ENCODE results near the gene PRDM16.
"Not testable (repeated sequence)": the region's sequence is repeated elsewhere in the genome, so short reads cannot be mapped to it uniquely, and the experiment has no call there.

Gene PRDM16

GRCh38 chr1:3237994-3238702 lies 169.1 kb downstream of the PRDM16 start:
- no peaks in the 10 kb centered on the region for H3K9me2 ChIP-seq (ENCODE audit: low read depth, low read length)
- H3K9ac ChIP-seq (ENCODE audit: low read length): no peak overlapping the region
- H3K9me3 ChIP-seq (ENCODE audit: low read length): no peaks in the 10 kb centered on the region
- no peaks in the 10 kb centered on the region for H3K79me2 ChIP-seq (ENCODE audit: insufficient read depth, low read length)
- no peak overlapping the region for H2AFZ ChIP-seq (ENCODE audit: low read length)
- no peaks in the 10 kb centered on the region for H3K27me3 ChIP-seq (ENCODE audit: insufficient read depth, low read length)
- H3K36me3 ChIP-seq (ENCODE audit: insufficient read depth, low read length): no peaks in the 10 kb centered on the region
- H3K27ac ChIP-seq (ENCODE audit: low read depth, low read length, poor library complexity, severe bottlenecking): no peak overlapping the region
- H3F3A ChIP-seq (ENCODE audit: insufficient read depth, low read length): no peaks in the 10 kb centered on the region
- no peaks in the 10 kb centered on the region for H3K4me1 ChIP-seq (ENCODE audit: insufficient read depth, low read length, severe bottlenecking)
- no peak overlapping the region for H3K4me2 ChIP-seq (ENCODE audit: low read length)
- no peak overlapping the region for H3K4me3 ChIP-seq (ENCODE audit: low read depth, low read length, poor library complexity, severe bottlenecking)
- TF ChIP-seq CTCF (IDR thresholded peaks at IDR 0.05; ENCODE audit: low read length): no peak
- no peak for TF ChIP-seq EZH2 (IDR thresholded peaks at IDR 0.05; ENCODE audit: borderline replicate concordance, low read length)
- no peaks in the 10 kb centered on the region for H4K20me1 ChIP-seq (ENCODE audit: insufficient read depth, low read length)

- Histone ChIP-seq H3K27me3 (ENCODE audit: insufficient read depth, low read length) (no peaks in the 10 kb centered on the region), H2AFZ (ENCODE audit: low read length) (no peak overlapping the region), H3K9me2 (ENCODE audit: low read depth, low read length) (no peaks in the 10 kb centered on the region), H3K4me1 (ENCODE audit: insufficient read depth, low read length, severe bottlenecking) (no peaks in the 10 kb centered on the region), H3F3A (ENCODE audit: insufficient read depth, low read length) (no peaks in the 10 kb centered on the region), H3K4me3 (ENCODE audit: low read depth, low read length, poor library complexity, severe bottlenecking) (no peak overlapping the region), H3K9ac (ENCODE audit: low read length) (no peak overlapping the region), H3K79me2 (ENCODE audit: insufficient read depth, low read length) (no peaks in the 10 kb centered on the region), H4K20me1 (ENCODE audit: insufficient read depth, low read length) (no peaks in the 10 kb centered on the region), H3K4me2 (ENCODE audit: low read length) (no peak overlapping the region), H3K27ac (ENCODE audit: low read depth, low read length, poor library complexity, severe bottlenecking) (no peak overlapping the region), H3K9me3 (ENCODE audit: low read length) (no peaks in the 10 kb centered on the region), H3K36me3 (ENCODE audit: insufficient read depth, low read length) (no peaks in the 10 kb centered on the region)
- TF ChIP-seq CTCF (IDR thresholded peaks at IDR 0.05; ENCODE audit: low read length): no peak
- TF ChIP-seq EZH2 (IDR thresholded peaks at IDR 0.05; ENCODE audit: borderline replicate concordance, low read length): no peak
Observed at GRCh38 chr1:3238703-3239278, 169.8 kb downstream of the PRDM16 start.

- H3K4me3 ChIP-seq (ENCODE audit: low read depth, low read length, poor library complexity, severe bottlenecking); H3F3A ChIP-seq (ENCODE audit: insufficient read depth, low read length): not testable (repeated sequence)
Observed at GRCh38 chr1:3239991-3240390, 171.0 kb downstream of the PRDM16 start.

More at GRCh38 chr1:3239991-3240390, 171.0 kb downstream of the PRDM16 start:
- H3K27ac ChIP-seq (ENCODE audit: low read depth, low read length, poor library complexity, severe bottlenecking); H3K36me3 ChIP-seq (ENCODE audit: insufficient read depth, low read length); H3K27me3 ChIP-seq (ENCODE audit: insufficient read depth, low read length); H3K9me3 ChIP-seq (ENCODE audit: low read length); H3K4me1 ChIP-seq (ENCODE audit: insufficient read depth, low read length, severe bottlenecking); H3K9ac ChIP-seq (ENCODE audit: low read length); H2AFZ ChIP-seq (ENCODE audit: low read length); H4K20me1 ChIP-seq (ENCODE audit: insufficient read depth, low read length); H3K4me2 ChIP-seq (ENCODE audit: low read length); H3K79me2 ChIP-seq (ENCODE audit: insufficient read depth, low read length); H3K9me2 ChIP-seq (ENCODE audit: low read depth, low read length): not testable (repeated sequence)

Measured in OCI-LY1 (cell line).